ENCODE data around the gene FRMD8. TPM values are rescaled to one million over a fixed set of nuclear protein-coding genes. Genes with fewer than 3 reads are reported as not detected.

FRMD8 gene
- total RNA-seq, 2 donors from 2014 or later, result 20.0 to 46.8 TPM

DNA sequence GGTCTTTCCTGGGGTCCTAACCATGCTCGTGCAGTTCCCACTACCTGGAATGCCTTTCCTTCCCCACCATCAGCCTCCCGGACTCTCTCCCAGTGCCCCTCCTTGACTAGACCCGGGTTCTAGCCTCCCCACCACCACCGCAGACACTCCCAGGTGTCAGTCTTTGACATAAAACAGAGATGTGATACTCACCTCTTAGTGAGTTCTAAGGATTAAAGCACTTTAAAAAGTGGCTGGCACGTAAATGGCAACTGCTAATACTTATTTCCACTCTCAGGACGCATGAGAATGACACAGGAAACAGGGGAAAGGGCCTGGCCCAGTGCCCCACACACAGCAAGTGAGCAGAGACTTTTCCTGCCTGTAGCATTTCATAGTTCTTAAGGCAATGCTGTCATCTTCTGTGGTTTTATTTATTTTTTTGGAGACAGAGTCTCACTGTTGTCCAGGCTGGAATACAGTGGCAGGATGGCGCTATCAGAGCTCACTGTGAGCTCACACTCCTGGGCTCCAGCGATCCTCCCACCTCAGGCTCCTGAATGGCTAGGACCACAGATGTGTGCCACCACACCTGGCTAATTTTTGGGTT is 2.0 kb upstream of the FRMD8 start:
- Histone ChIP-seq H3K27ac (peak overlapping the region; percentile 89 to 100 (median 98)), H3K36me3 (replicated peaks in 1 of 2; ENCODE audit: insufficient read depth in 1 of 2, low read depth in 2 of 2) (no peaks in the 10 kb centered on the region), H3K4me1 (peaks cover 94% of the 10 kb centered on the region), H3K4me3 (no peak overlapping the region), H3K27me3 (no peaks in the 10 kb centered on the region), H3K9me3 (no peaks in the 10 kb centered on the region)
- DNase-seq, result peak in 2 of 4 donors; percentile 34 to 49
- intact Hi-C loops (cut with DNase I), result no loop called here
- TF ChIP-seq POLR2A (IDR thresholded peaks at IDR 0.05), result no peak
- TF ChIP-seq, protein P1, sequence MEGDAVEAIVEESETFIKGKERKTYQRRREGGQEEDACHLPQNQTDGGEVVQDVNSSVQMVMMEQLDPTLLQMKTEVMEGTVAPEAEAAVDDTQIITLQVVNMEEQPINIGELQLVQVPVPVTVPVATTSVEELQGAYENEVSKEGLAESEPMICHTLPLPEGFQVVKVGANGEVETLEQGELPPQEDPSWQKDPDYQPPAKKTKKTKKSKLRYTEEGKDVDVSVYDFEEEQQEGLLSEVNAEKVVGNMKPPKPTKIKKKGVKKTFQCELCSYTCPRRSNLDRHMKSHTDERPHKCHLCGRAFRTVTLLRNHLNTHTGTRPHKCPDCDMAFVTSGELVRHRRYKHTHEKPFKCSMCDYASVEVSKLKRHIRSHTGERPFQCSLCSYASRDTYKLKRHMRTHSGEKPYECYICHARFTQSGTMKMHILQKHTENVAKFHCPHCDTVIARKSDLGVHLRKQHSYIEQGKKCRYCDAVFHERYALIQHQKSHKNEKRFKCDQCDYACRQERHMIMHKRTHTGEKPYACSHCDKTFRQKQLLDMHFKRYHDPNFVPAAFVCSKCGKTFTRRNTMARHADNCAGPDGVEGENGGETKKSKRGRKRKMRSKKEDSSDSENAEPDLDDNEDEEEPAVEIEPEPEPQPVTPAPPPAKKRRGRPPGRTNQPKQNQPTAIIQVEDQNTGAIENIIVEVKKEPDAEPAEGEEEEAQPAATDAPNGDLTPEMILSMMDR (IDR thresholded peaks at IDR 0.05), result no peak
- WGBS, 2 donors, result 69 to 81% methylated on average over 8 of the region's 8 CpGs
- ATAC-seq, result no peak

- H3K27me3 ChIP-seq, result no peaks in the 10 kb centered on the region
- TF ChIP-seq, protein P1 (IDR thresholded peaks at IDR 0.05), result no peak
- TF ChIP-seq POLR2A (IDR thresholded peaks at IDR 0.05), result no peak
- WGBS, 2 donors, result 87 to 96% methylated on average over 3 to 4 of the region's 4 CpGs
- ATAC-seq (no peak), DNase-seq (no peak)
- no peak overlapping the region for H3K4me3 ChIP-seq
- no peaks in the 10 kb centered on the region for H3K9me3 ChIP-seq
- peaks cover 78% of the 10 kb centered on the region for H3K4me1 ChIP-seq
- H3K36me3 ChIP-seq (replicated peaks in 1 of 2; ENCODE audit: insufficient read depth in 1 of 2, low read depth in 2 of 2), result no peaks in the 10 kb centered on the region
- H3K27ac ChIP-seq, result peak overlapping the region in 2 of 4 donors; percentile 44 to 83
- intact Hi-C loops (cut with DNase I), result no loop called here
Observed at GRCh38 chr11:65388731-65389130, 2.3 kb downstream of the FRMD8 start.

- Histone ChIP-seq H3K36me3 (replicated peaks in 1 of 2; ENCODE audit: insufficient read depth in 1 of 2, low read depth in 2 of 2) (no peaks in the 10 kb centered on the region), H3K4me3 (no peak overlapping the region), H3K4me1 (peaks cover 71% of the 10 kb centered on the region), H3K27ac (peak overlapping the region; percentile 25 to 83 (median 67)), H3K27me3 (no peaks in the 10 kb centered on the region), H3K9me3 (no peaks in the 10 kb centered on the region)
- DNase-seq (peak in 1 of 4 donors; percentile 22), ATAC-seq (no peak)
- intact Hi-C loops (cut with DNase I), result no loop called here
- WGBS, 2 donors, result 88 to 90% methylated on average over 8 to 20 of the region's 20 CpGs
- TF ChIP-seq, protein P1 (IDR thresholded peaks at IDR 0.05), result no peak
Observed at GRCh38 chr11:65389294-65389980, 3.0 kb downstream of the FRMD8 start.

DNA sequence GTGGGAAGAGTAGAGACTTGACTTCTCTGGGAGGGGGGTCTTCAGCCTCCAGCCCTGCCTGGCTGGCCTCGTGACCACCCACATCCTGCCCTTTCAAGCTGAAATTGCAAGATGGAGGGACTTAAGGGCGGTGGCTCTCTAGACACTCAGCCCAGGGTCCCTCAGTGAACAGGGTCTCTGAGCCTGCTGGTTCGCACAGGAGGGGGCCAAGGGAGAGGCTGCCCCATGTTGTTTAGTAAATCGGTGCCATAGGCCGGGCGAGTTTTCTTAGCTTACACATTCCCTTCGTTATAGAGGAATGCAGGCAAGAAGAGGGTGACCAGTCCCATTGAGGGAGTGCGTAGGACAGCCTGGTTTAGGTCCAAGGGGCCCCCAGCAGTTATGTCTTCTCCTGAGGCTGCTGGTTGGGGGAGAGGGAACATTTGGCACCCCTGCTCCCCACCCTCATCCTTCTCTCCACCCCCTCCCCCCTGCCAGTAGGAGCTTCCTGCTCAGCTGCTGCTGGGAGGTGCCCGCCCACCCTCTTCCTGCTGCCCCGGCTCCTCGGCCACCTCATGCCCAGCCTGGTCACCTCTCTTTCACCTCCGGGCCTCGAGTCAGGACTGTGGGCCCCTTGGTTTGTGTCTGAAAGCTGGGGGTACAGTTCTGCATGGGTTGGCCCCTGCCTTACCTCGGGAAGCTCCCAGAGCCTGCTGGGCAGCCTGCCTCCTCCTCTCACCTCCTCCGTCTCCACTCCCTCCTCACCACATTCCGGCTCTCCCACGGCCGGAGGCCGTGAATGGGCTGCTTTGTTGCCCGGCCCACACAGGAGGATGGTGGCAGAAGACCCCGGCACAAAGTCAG is 3.9 kb downstream of the FRMD8 start:
- intact Hi-C loops (cut with DNase I), result no loop called here
- Histone ChIP-seq H3K4me3 (no peak overlapping the region), H3K4me1 (peaks cover 64% of the 10 kb centered on the region), H3K27ac (peak overlapping the region; percentile 25 to 83 (median 67)), H3K27me3 (no peaks in the 10 kb centered on the region), H3K36me3 (replicated peaks in 1 of 2; ENCODE audit: insufficient read depth in 1 of 2, low read depth in 2 of 2) (no peaks in the 10 kb centered on the region), H3K9me3 (no peaks in the 10 kb centered on the region)
- 59 to 74% methylated on average over 13 to 21 of the region's 21 CpGs for WGBS, 2 donors
- peak in 1 of 4 donors; percentile 40 for DNase-seq
- ATAC-seq, result peak; percentile 11
- peak in 2 of 3 donors; percentile 19 to 37 for TF ChIP-seq POLR2A (IDR thresholded peaks at IDR 0.05)
- TF ChIP-seq, protein P1 (IDR thresholded peaks at IDR 0.05), result no peak

All from body of pancreas (tissue), 4 donors.